ENCODE results near the gene TRIM69.
"Not testable (repeated sequence)": the region's sequence is repeated elsewhere in the genome, so short reads cannot be mapped to it uniquely, and the experiment has no call there.

The TRIM69 gene

GRCh38 chr15:44728576-44729407 lies 7.5 kb upstream of the TRIM69 start:
- Histone ChIP-seq H3K27me3 (ENCODE audit: control insufficient read depth, insufficient read depth, low read length) (no peaks in the 10 kb centered on the region), H3K9ac (ENCODE audit: low read length) (peak overlapping the region; percentile 56), H3K4me3 (ENCODE audit: low read depth, low read length) (peak overlapping the region; percentile 80), H3K36me3 (ENCODE audit: control insufficient read depth, insufficient read depth, low read length) (no peaks in the 10 kb centered on the region; the same call in 1 of the 2 replicates), H3K27ac (ENCODE audit: low read depth, low read length) (peak overlapping the region; percentile 19; the same call in 1 of the 2 replicates), H3K4me1 (ENCODE audit: control insufficient read depth, insufficient read depth, low read length) (peaks cover 10% of the 10 kb centered on the region), H3K9me3 (ENCODE audit: control insufficient read depth, insufficient read depth, low read depth, low read length) (no peaks in the 10 kb centered on the region)

GRCh38 chr15:44729408-44730127 lies 6.8 kb upstream of the TRIM69 start:
- Histone ChIP-seq H3K9me3 (ENCODE audit: control insufficient read depth, insufficient read depth, low read depth, low read length) (no peaks in the 10 kb centered on the region), H3K36me3 (ENCODE audit: control insufficient read depth, insufficient read depth, low read length) (no peaks in the 10 kb centered on the region; the same call in 1 of the 2 replicates), H3K9ac (ENCODE audit: low read length) (peak overlapping the region; percentile 56), H3K27me3 (ENCODE audit: control insufficient read depth, insufficient read depth, low read length) (no peaks in the 10 kb centered on the region), H3K4me3 (ENCODE audit: low read depth, low read length) (peak overlapping the region; percentile 80), H3K4me1 (ENCODE audit: control insufficient read depth, insufficient read depth, low read length) (peaks cover 10% of the 10 kb centered on the region), H3K27ac (ENCODE audit: low read depth, low read length) (no peak overlapping the region)

- no peak overlapping the region for H3K27ac ChIP-seq (ENCODE audit: low read depth, low read length)
- H3K27me3 ChIP-seq (ENCODE audit: control insufficient read depth, insufficient read depth, low read length) = no peaks in the 10 kb centered on the region
- no peaks in the 10 kb centered on the region; the same call in 1 of the 2 replicates for H3K36me3 ChIP-seq (ENCODE audit: control insufficient read depth, insufficient read depth, low read length)
- no peak overlapping the region for H3K4me3 ChIP-seq (ENCODE audit: low read depth, low read length)
- no peaks in the 10 kb centered on the region for H3K9me3 ChIP-seq (ENCODE audit: control insufficient read depth, insufficient read depth, low read depth, low read length)
- H3K9ac ChIP-seq (ENCODE audit: low read length) = no peak overlapping the region
- H3K4me1 ChIP-seq (ENCODE audit: control insufficient read depth, insufficient read depth, low read length) = peaks cover 5% of the 10 kb centered on the region; the same call in 1 of the 2 replicates
Measured at GRCh38 chr15:44734839-44735481, 1.4 kb upstream of the TRIM69 start.

- Histone ChIP-seq H3K4me1 (ENCODE audit: control insufficient read depth, insufficient read depth, low read length) (peaks cover 5% of the 10 kb centered on the region; the same call in 1 of the 2 replicates), H3K27ac (ENCODE audit: low read depth, low read length) (no peak overlapping the region), H3K27me3 (ENCODE audit: control insufficient read depth, insufficient read depth, low read length) (no peaks in the 10 kb centered on the region), H3K9ac (ENCODE audit: low read length) (no peak overlapping the region), H3K4me3 (ENCODE audit: low read depth, low read length) (no peak overlapping the region), H3K36me3 (ENCODE audit: control insufficient read depth, insufficient read depth, low read length) (no peaks in the 10 kb centered on the region; the same call in 1 of the 2 replicates), H3K9me3 (ENCODE audit: control insufficient read depth, insufficient read depth, low read depth, low read length) (no peaks in the 10 kb centered on the region)
Measured at GRCh38 chr15:44735482-44736180, 697 bp upstream of the TRIM69 start.

GRCh38 chr15:44738340-44738984 lies 2.1 kb downstream of the TRIM69 start:
- peaks cover 5% of the 10 kb centered on the region; the same call in 1 of the 2 replicates for H3K4me1 ChIP-seq (ENCODE audit: control insufficient read depth, insufficient read depth, low read length)
- H3K27me3 ChIP-seq (ENCODE audit: control insufficient read depth, insufficient read depth, low read length) = no peaks in the 10 kb centered on the region
- no peak overlapping the region for H3K4me3 ChIP-seq (ENCODE audit: low read depth, low read length)
- H3K36me3 ChIP-seq (ENCODE audit: control insufficient read depth, insufficient read depth, low read length) = no peaks in the 10 kb centered on the region
- H3K9me3 ChIP-seq (ENCODE audit: control insufficient read depth, insufficient read depth, low read depth, low read length) = no peaks in the 10 kb centered on the region
- H3K9ac ChIP-seq (ENCODE audit: low read length) = no peak overlapping the region
- no peak overlapping the region for H3K27ac ChIP-seq (ENCODE audit: low read depth, low read length)

GRCh38 chr15:44739222-44739847 lies 3.0 kb downstream of the TRIM69 start:
- not testable (repeated sequence) for H3K36me3 ChIP-seq (ENCODE audit: control insufficient read depth, insufficient read depth, low read length); H3K27ac ChIP-seq (ENCODE audit: low read depth, low read length); H3K9me3 ChIP-seq (ENCODE audit: control insufficient read depth, insufficient read depth, low read depth, low read length); H3K4me1 ChIP-seq (ENCODE audit: control insufficient read depth, insufficient read depth, low read length); H3K27me3 ChIP-seq (ENCODE audit: control insufficient read depth, insufficient read depth, low read length); H3K9ac ChIP-seq (ENCODE audit: low read length); H3K4me3 ChIP-seq (ENCODE audit: low read depth, low read length)

- not testable (repeated sequence) for H3K4me1 ChIP-seq (ENCODE audit: control insufficient read depth, insufficient read depth, low read length); H3K27me3 ChIP-seq (ENCODE audit: control insufficient read depth, insufficient read depth, low read length); H3K9ac ChIP-seq (ENCODE audit: low read length); H3K4me3 ChIP-seq (ENCODE audit: low read depth, low read length); H3K36me3 ChIP-seq (ENCODE audit: control insufficient read depth, insufficient read depth, low read length); H3K9me3 ChIP-seq (ENCODE audit: control insufficient read depth, insufficient read depth, low read depth, low read length); H3K27ac ChIP-seq (ENCODE audit: low read depth, low read length)
Measured at GRCh38 chr15:44743454-44743853, 7.1 kb downstream of the TRIM69 start.

- H3K4me3 ChIP-seq (ENCODE audit: low read depth, low read length) = no peak overlapping the region
- no peaks in the 10 kb centered on the region; the same call in 1 of the 2 replicates for H3K27me3 ChIP-seq (ENCODE audit: control insufficient read depth, insufficient read depth, low read length)
- no peak overlapping the region for H3K9ac ChIP-seq (ENCODE audit: low read length)
- H3K27ac ChIP-seq (ENCODE audit: low read depth, low read length) = no peak overlapping the region
- no peaks in the 10 kb centered on the region for H3K36me3 ChIP-seq (ENCODE audit: control insufficient read depth, insufficient read depth, low read length)
- peaks cover 13% of the 10 kb centered on the region; the same call in 1 of the 2 replicates for H3K9me3 ChIP-seq (ENCODE audit: control insufficient read depth, insufficient read depth, low read depth, low read length)
- H3K4me1 ChIP-seq (ENCODE audit: control insufficient read depth, insufficient read depth, low read length) = no peaks in the 10 kb centered on the region
Measured at GRCh38 chr15:44753345-44753744, 17.0 kb downstream of the TRIM69 start.

- Histone ChIP-seq H3K9ac (ENCODE audit: low read length) (no peak overlapping the region), H3K4me3 (ENCODE audit: low read depth, low read length) (no peak overlapping the region), H3K27ac (ENCODE audit: low read depth, low read length) (no peak overlapping the region), H3K9me3 (ENCODE audit: control insufficient read depth, insufficient read depth, low read depth, low read length) (no peaks in the 10 kb centered on the region), H3K36me3 (ENCODE audit: control insufficient read depth, insufficient read depth, low read length) (no peaks in the 10 kb centered on the region), H3K4me1 (ENCODE audit: control insufficient read depth, insufficient read depth, low read length) (no peaks in the 10 kb centered on the region), H3K27me3 (ENCODE audit: control insufficient read depth, insufficient read depth, low read length) (peaks cover 5% of the 10 kb centered on the region; the same call in 1 of the 2 replicates)
Measured at GRCh38 chr15:44763187-44763586, 26.9 kb downstream of the TRIM69 start.

GRCh38 chr15:44763848-44764247 lies 27.5 kb downstream of the TRIM69 start:
- H3K27me3 ChIP-seq (ENCODE audit: control insufficient read depth, insufficient read depth, low read length) = peaks cover 5% of the 10 kb centered on the region; the same call in 1 of the 2 replicates
- no peaks in the 10 kb centered on the region for H3K4me1 ChIP-seq (ENCODE audit: control insufficient read depth, insufficient read depth, low read length)
- no peak overlapping the region for H3K4me3 ChIP-seq (ENCODE audit: low read depth, low read length)
- no peaks in the 10 kb centered on the region for H3K9me3 ChIP-seq (ENCODE audit: control insufficient read depth, insufficient read depth, low read depth, low read length)
- H3K27ac ChIP-seq (ENCODE audit: low read depth, low read length) = no peak overlapping the region
- H3K9ac ChIP-seq (ENCODE audit: low read length) = no peak overlapping the region
- no peaks in the 10 kb centered on the region for H3K36me3 ChIP-seq (ENCODE audit: control insufficient read depth, insufficient read depth, low read length)

Measured in HUES6 (cell line).